Esophagus muscularis mucosa (tissue), 4 donors: Measurements from ENCODE around the gene MIGA2. TPM values are rescaled to one million over a fixed set of nuclear protein-coding genes. Genes with fewer than 3 reads are reported as not detected.

Experiments
- DNase-seq: peaks from one replicate; pipeline ENCODE4 v3.0.0-alpha.2; 2017; ENCODE audit errors: extremely low spot score
- H3K27ac ChIP-seq, 4 donors: fragments of 200-600 bp; sonication (generic); replicated peaks in 1 of 4; 1 replicate in 3 of 4; 2 replicates in 1 of 4; pipeline ENCODE4 v1.5.1; 2016 to 2019; ENCODE audit warnings: mild to moderate bottlenecking in 1 of 4
- H3K27me3 ChIP-seq, 4 donors: fragments of 200-600 bp; sonication (generic); one replicate each; pipeline versions ENCODE4 v1.5.1 to v1.6.0; 2016 to 2019
- H3K36me3 ChIP-seq, 4 donors: fragments of 200-600 bp; sonication (generic); one replicate each; pipeline ENCODE4 v1.5.1; 2016 to 2019
- H3K4me1 ChIP-seq, 4 donors: fragments of 200-600 bp; sonication (generic); one replicate each; pipeline ENCODE4 v1.5.1; 2016 to 2019
- H3K4me3 ChIP-seq, 4 donors: fragments of 200-600 bp; sonication (generic); 1 replicate in 2 of 4; 2 replicates in 2 of 4; pipeline ENCODE4 v1.5.1; 2016 to 2019; ENCODE audit warnings: mild to moderate bottlenecking in 4 of 4, moderate library complexity in 1 of 4
- H3K9me3 ChIP-seq, 4 donors: fragments of 200-600 bp; sonication (generic); 1 replicate in 3 of 4; 2 replicates in 1 of 4; pipeline ENCODE4 v1.5.1; 2016 to 2019
- EP300 ChIP-seq: sonication (generic); formaldehyde crosslinking; IDR thresholded peaks from one replicate; pipeline ENCODE4 v1.6.1; 2017; ENCODE audit warnings: antibody characterized with exemption
- POLR2A ChIP-seq: fragments of 450-650 bp; IDR thresholded peaks from one replicate; pipeline ENCODE4 v1.6.1; 2017; ENCODE audit warnings: antibody characterized with exemption, moderate library complexity, mild to moderate bottlenecking, low read depth
- POLR2AphosphoS5 ChIP-seq, 2 donors: sonication (generic); formaldehyde crosslinking; IDR thresholded peaks; one replicate each; pipeline ENCODE4 v1.6.1; 2017; ENCODE audit warnings: antibody characterized with exemption in 2 of 2
- WGBS: methylation state at CpG from one replicate; pipeline ENCODE4 v1.1.5; 2018; 5-methylcytosine and 5-hydroxymethylcytosine counted together
- intact Hi-C: fragments of 100-400 bp; cut with DNase I; formaldehyde crosslinking; loops from one replicate; pipeline ENCODE4 v1.15.1; 2023
- total RNA-seq, 4 donors: library from RNA; depleted of rRNA; stranded (reverse); fragments of >200 nt; gene quantifications; one replicate each; pipeline versions ENCODE4 v1.1.0 to v1.2.1, GENCODE V29; 2016
- TF ChIP-seq, protein P1 (sequence below), 3 experiments: fragments of 200-600 bp in 2 of 3; fragments of 450-650 bp in 1 of 3; sonication (generic) in 2 of 3; IDR thresholded peaks; one replicate each; pipeline ENCODE4 v1.5.1; 2017 to 2019; ENCODE audit warnings: antibody characterized with exemption in 3 of 3, mild to moderate bottlenecking in 2 of 3, moderate library complexity in 1 of 3

Gene MIGA2
- total RNA-seq, 4 donors from 2014 or later, result 23.9 to 44.2 (median 32.1) TPM

GRCh38 chr9:128995791-128996190, 40.6 kb upstream of the MIGA2 start:
- WGBS, result 87% methylated on average over 5 of the region's 5 CpGs
- DNase-seq, result no peak
- no peaks in the 10 kb centered on the region for H3K4me1 ChIP-seq
- no peak overlapping the region for H3K27ac ChIP-seq
- H3K4me3 ChIP-seq, result no peak overlapping the region
- H3K27me3 ChIP-seq, result no peaks in the 10 kb centered on the region
- no peaks in the 10 kb centered on the region for H3K9me3 ChIP-seq
- H3K36me3 ChIP-seq, result peaks cover 60 to 100% (median 97%) of the 10 kb centered on the region in 4 donors
- no peak for TF ChIP-seq POLR2A
- TF ChIP-seq EP300, result no peak
- no peak for TF ChIP-seq POLR2AphosphoS5 (IDR thresholded peaks at IDR 0.05)
- TF ChIP-seq, protein P1, sequence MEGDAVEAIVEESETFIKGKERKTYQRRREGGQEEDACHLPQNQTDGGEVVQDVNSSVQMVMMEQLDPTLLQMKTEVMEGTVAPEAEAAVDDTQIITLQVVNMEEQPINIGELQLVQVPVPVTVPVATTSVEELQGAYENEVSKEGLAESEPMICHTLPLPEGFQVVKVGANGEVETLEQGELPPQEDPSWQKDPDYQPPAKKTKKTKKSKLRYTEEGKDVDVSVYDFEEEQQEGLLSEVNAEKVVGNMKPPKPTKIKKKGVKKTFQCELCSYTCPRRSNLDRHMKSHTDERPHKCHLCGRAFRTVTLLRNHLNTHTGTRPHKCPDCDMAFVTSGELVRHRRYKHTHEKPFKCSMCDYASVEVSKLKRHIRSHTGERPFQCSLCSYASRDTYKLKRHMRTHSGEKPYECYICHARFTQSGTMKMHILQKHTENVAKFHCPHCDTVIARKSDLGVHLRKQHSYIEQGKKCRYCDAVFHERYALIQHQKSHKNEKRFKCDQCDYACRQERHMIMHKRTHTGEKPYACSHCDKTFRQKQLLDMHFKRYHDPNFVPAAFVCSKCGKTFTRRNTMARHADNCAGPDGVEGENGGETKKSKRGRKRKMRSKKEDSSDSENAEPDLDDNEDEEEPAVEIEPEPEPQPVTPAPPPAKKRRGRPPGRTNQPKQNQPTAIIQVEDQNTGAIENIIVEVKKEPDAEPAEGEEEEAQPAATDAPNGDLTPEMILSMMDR (IDR thresholded peaks at IDR 0.05), result no peak
- intact Hi-C loops, result no loop called here

DNA sequence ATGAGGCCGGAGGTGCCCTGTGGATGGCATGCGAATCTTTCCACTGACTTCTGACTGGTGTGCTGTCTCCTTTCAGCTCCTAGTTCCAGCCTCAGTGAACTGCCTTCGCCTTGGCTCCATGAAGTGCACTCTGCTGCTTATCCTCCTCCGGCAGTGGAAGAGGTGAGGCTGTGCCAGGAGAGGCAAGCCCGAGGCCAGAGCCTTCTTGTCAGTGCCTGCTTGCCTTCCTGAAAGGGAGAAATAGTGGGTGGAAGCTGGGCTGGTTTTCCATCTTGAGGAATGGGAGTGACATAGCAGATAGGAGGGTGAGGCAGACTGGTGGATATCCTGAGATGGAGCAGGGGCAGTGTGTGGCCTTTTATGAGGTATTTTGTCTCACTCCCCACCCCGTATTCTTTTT, 38.0 kb upstream of the MIGA2 start:
- Histone ChIP-seq H3K36me3 (peaks cover 63 to 100% (median 99%) of the 10 kb centered on the region in 4 donors), H3K27me3 (no peaks in the 10 kb centered on the region), H3K27ac (no peak overlapping the region), H3K9me3 (no peaks in the 10 kb centered on the region), H3K4me1 (no peaks in the 10 kb centered on the region), H3K4me3 (no peak overlapping the region)
- no peak for DNase-seq
- intact Hi-C loops, result no loop called here
- WGBS, result 90% methylated on average over 6 of the region's 6 CpGs
- TF ChIP-seq POLR2AphosphoS5 (IDR thresholded peaks at IDR 0.05), result no peak
- no peak for TF ChIP-seq EP300
- TF ChIP-seq, protein P1 (IDR thresholded peaks at IDR 0.05), result no peak
- no peak for TF ChIP-seq POLR2A

- Histone ChIP-seq H3K4me1 (no peaks in the 10 kb centered on the region), H3K27ac (no peak overlapping the region), H3K4me3 (no peak overlapping the region), H3K27me3 (no peaks in the 10 kb centered on the region), H3K9me3 (no peaks in the 10 kb centered on the region), H3K36me3 (peaks cover 53 to 98% (median 97%) of the 10 kb centered on the region in 4 donors)
- no peak for DNase-seq
- TF ChIP-seq POLR2A (no peak), POLR2AphosphoS5 (IDR thresholded peaks at IDR 0.05) (no peak), EP300 (no peak)
- TF ChIP-seq, protein P1 (IDR thresholded peaks at IDR 0.05), result no peak
- WGBS, result 86% methylated on average over 12 of the region's 13 CpGs
- intact Hi-C loops, result no loop called here
Observed at GRCh38 chr9:128999581-129000206, 36.7 kb upstream of the MIGA2 start.

DNA sequence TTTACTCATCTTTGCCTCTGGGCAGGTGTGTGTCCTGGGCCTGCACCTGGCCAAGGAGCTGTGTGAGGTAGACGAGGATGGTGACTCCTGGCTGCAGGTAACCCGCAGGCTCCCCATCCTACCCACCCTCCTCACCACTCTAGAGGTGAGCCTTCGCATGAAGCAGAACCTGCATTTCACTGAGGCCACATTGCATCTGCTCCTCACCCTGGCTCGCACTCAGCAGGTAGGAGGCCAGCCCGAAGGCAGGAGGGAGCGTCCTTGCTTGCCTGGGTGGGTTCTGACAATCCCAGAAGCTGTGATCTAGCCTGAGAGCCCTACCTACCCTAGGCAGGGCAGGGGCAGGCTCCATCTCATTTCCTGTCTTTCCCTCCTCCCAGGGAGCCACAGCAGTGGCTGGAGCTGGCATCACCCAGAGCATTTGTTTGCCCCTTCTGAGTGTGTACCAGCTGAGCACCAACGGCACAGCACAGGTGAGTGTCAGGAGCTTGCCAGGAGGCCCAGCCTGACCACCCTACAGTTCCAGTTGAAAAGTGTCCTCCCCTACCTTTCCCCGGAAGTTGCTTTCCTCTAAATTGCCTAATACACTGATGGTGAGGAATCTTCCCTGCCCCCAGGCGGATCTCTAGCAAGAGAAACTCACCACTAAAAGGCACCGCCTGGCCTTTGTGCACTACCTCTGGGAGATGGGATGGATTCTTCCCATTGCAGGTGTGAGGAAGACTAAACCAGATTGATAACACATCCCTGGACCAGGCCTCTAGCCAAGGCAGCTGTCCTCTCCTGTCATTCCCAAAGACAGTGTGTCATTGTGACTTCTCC, 34.7 kb upstream of the MIGA2 start:
- TF ChIP-seq, protein P1 (IDR thresholded peaks at IDR 0.05), result no peak
- TF ChIP-seq EP300, result no peak
- no peak for TF ChIP-seq POLR2AphosphoS5 (IDR thresholded peaks at IDR 0.05)
- no peak for TF ChIP-seq POLR2A
- H3K4me3 ChIP-seq, result no peak overlapping the region
- DNase-seq, result no peak
- H3K36me3 ChIP-seq, result peaks cover 54 to 98% (median 97%) of the 10 kb centered on the region in 4 donors
- H3K4me1 ChIP-seq, result peaks cover 5 to 7% (median 6%) of the 10 kb centered on the region in 4 donors
- 95% methylated on average over 8 of the region's 10 CpGs for WGBS
- no peak overlapping the region for H3K27ac ChIP-seq
- H3K27me3 ChIP-seq, result no peaks in the 10 kb centered on the region
- no peaks in the 10 kb centered on the region for H3K9me3 ChIP-seq
- intact Hi-C loops, result no loop called here
